OCI-LY1 (cell line): ENCODE measurements around the gene UBE2N.

ENCODE experiments used
- H2AFZ ChIP-seq: fragments of 200-600 bp; sonication (generic), shearing (Covaris generic); 2 replicates; pipeline ENCODE4 v1.6.0; 2014; ENCODE audit warnings: antibody characterized with exemption, mild to moderate bottlenecking, low read length
- H3F3A ChIP-seq: fragments of 200-600 bp; sonication (generic), shearing (Covaris generic); 2 replicates; pipeline ENCODE4 v1.6.0; 2014; ENCODE audit warnings: mild to moderate bottlenecking, antibody characterized with exemption, low read length, moderate library complexity; ENCODE audit not compliant: insufficient read depth
- H3K27ac ChIP-seq: fragments of 200-600 bp; sonication (generic); 2 replicates; pipeline ENCODE4 v1.5.1; 2014; ENCODE audit warnings: low read length, mixed run types, mild to moderate bottlenecking, low read depth; ENCODE audit not compliant: poor library complexity, severe bottlenecking
- H3K27me3 ChIP-seq: fragments of 200-600 bp; sonication (generic); 2 replicates; pipeline ENCODE4 v1.6.0; 2014; ENCODE audit warnings: antibody characterized with exemption, mild to moderate bottlenecking, low read length, moderate library complexity; ENCODE audit not compliant: insufficient read depth
- H3K36me3 ChIP-seq: fragments of 200-600 bp; sonication (generic); 2 replicates; pipeline ENCODE4 v1.6.1; 2014; ENCODE audit warnings: mild to moderate bottlenecking, antibody characterized with exemption, low read length, moderate library complexity, mixed read lengths; ENCODE audit not compliant: insufficient read depth
- H3K4me1 ChIP-seq: fragments of 200-600 bp; sonication (generic); 2 replicates; pipeline ENCODE4 v1.5.1; 2014; ENCODE audit warnings: mild to moderate bottlenecking, low read length, moderate library complexity; ENCODE audit not compliant: insufficient read depth, severe bottlenecking
- H3K4me2 ChIP-seq: fragments of 200-600 bp; sonication (generic), shearing (Covaris generic); 2 replicates; pipeline ENCODE4 v1.6.1; 2014; ENCODE audit warnings: low read length
- H3K4me3 ChIP-seq: fragments of 200-600 bp; sonication (generic); 2 replicates; pipeline ENCODE4 v1.5.1; 2014; ENCODE audit warnings: low read length, low read depth, mild to moderate bottlenecking, mixed read lengths; ENCODE audit not compliant: poor library complexity, severe bottlenecking
- H3K79me2 ChIP-seq: fragments of 200-600 bp; shearing (Covaris generic); 2 replicates; pipeline ENCODE4 v1.6.1; 2016; ENCODE audit warnings: mixed run types, low read length, mixed read lengths; ENCODE audit not compliant: insufficient read depth
- H3K9ac ChIP-seq: fragments of 200-600 bp; sonication (generic), shearing (Covaris generic); 2 replicates; pipeline ENCODE4 v1.6.1; 2014; ENCODE audit warnings: mild to moderate bottlenecking, low read length, mixed read lengths
- H3K9me2 ChIP-seq: fragments of 200-600 bp; sonication (generic), shearing (Covaris generic); 2 replicates; pipeline ENCODE4 v1.6.1; 2014; ENCODE audit warnings: low read depth, mild to moderate bottlenecking, low read length, mixed read lengths
- H3K9me3 ChIP-seq: fragments of 200-600 bp; shearing (Covaris generic); 2 replicates; pipeline ENCODE4 v1.6.1; 2014; ENCODE audit warnings: low read length, mixed read lengths
- H4K20me1 ChIP-seq: fragments of 200-600 bp; sonication (generic), shearing (Covaris generic); 2 replicates; pipeline ENCODE4 v1.6.0; 2016; ENCODE audit warnings: mild to moderate bottlenecking, low read length; ENCODE audit not compliant: insufficient read depth
- CTCF ChIP-seq: fragments of 200-600 bp; sonication (generic), shearing (Covaris generic); IDR thresholded peaks from 2 replicates; pipeline ENCODE4 v1.5.1; 2017; ENCODE audit warnings: mild to moderate bottlenecking, antibody characterized with exemption, low read length, moderate library complexity, mixed read lengths
- EZH2 ChIP-seq: fragments of 200-600 bp; sonication (generic), shearing (Covaris generic); IDR thresholded peaks from 2 replicates; pipeline ENCODE4 v1.8.0; 2017; ENCODE audit warnings: borderline replicate concordance, mixed run types, mild to moderate bottlenecking, antibody characterized with exemption, low read length, moderate library complexity, mixed read lengths

The UBE2N gene

GRCh38 chr12:93376436-93377251, 65.1 kb downstream of the UBE2N start:
- Histone ChIP-seq H3K27me3 (no peaks in the 10 kb centered on the region), H3K36me3 (no peaks in the 10 kb centered on the region), H3K4me2 (peak overlapping the region; percentile 87; the same call in 1 of the 2 replicates), H2AFZ (peak overlapping the region; percentile 58; the same call in 1 of the 2 replicates), H3K9ac (no peak overlapping the region), H3K9me3 (no peaks in the 10 kb centered on the region), H3K27ac (no peak overlapping the region), H3K79me2 (peaks cover 8% of the 10 kb centered on the region; the same call in 1 of the 2 replicates), H4K20me1 (no peaks in the 10 kb centered on the region), H3K9me2 (no peaks in the 10 kb centered on the region), H3K4me1 (peaks cover 31% of the 10 kb centered on the region), H3F3A (no peaks in the 10 kb centered on the region), H3K4me3 (no peak overlapping the region)
- TF ChIP-seq CTCF (no peak), EZH2 (no peak)

GRCh38 chr12:93375906-93376305, 65.8 kb downstream of the UBE2N start:
- Histone ChIP-seq H3K4me3 (no peak overlapping the region), H3K4me2 (no peak overlapping the region), H4K20me1 (no peaks in the 10 kb centered on the region), H2AFZ (no peak overlapping the region), H3F3A (no peaks in the 10 kb centered on the region), H3K9me3 (no peaks in the 10 kb centered on the region), H3K79me2 (0 out of 2 replicates have a peak, but pooled peaks cover under 1% of the 10 kb centered on the region), H3K36me3 (no peaks in the 10 kb centered on the region), H3K9ac (no peak overlapping the region), H3K27ac (no peak overlapping the region), H3K27me3 (no peaks in the 10 kb centered on the region), H3K9me2 (no peaks in the 10 kb centered on the region), H3K4me1 (peaks cover 28% of the 10 kb centered on the region)
- TF ChIP-seq CTCF (no peak), EZH2 (no peak)

- no peak overlapping the region for H2AFZ ChIP-seq
These were observed 67.6 kb downstream of the UBE2N start for GRCh38 chr12:93373961-93374656.

More at GRCh38 chr12:93373961-93374656, 67.6 kb downstream of the UBE2N start:
- H4K20me1 ChIP-seq = no peaks in the 10 kb centered on the region
- H3K79me2 ChIP-seq = no peaks in the 10 kb centered on the region
- H3K4me3 ChIP-seq = no peak overlapping the region
- H3K27me3 ChIP-seq = no peaks in the 10 kb centered on the region
- no peak overlapping the region for H3K27ac ChIP-seq
- no peaks in the 10 kb centered on the region for H3F3A ChIP-seq
- H3K4me1 ChIP-seq = peaks cover 11% of the 10 kb centered on the region
- H3K9me2 ChIP-seq = no peaks in the 10 kb centered on the region
- H3K36me3 ChIP-seq = no peaks in the 10 kb centered on the region
- TF ChIP-seq CTCF = no peak
- no peaks in the 10 kb centered on the region for H3K9me3 ChIP-seq
- no peak overlapping the region for H3K9ac ChIP-seq
- H3K4me2 ChIP-seq = no peak overlapping the region
